NCI-H1417 (cell line): ENCODE results near the gene PRF1.
"Not testable (repeated sequence)": the region's sequence is repeated elsewhere in the genome, so short reads cannot be mapped to it uniquely, and the experiment has no call there.

Experiments
- DNase-seq, 3 experiments: peaks; one replicate each; lab custom pipeline; 2025; lab: John Stamatoyannopoulos, UW

PRF1 gene

GRCh38 chr10:70593513-70593890 is 9.0 kb downstream of the PRF1 start:
- DNase-seq = no peak

- DNase-seq = no peak
Measured at GRCh38 chr10:70592746-70593512, 9.6 kb downstream of the PRF1 start.

- no peak for DNase-seq
Measured at GRCh38 chr10:70592186-70592735, 10.3 kb downstream of the PRF1 start.

- no peak for DNase-seq
Measured at GRCh38 chr10:70590655-70591416, 11.7 kb downstream of the PRF1 start.

GRCh38 chr10:70589762-70590654 is 12.5 kb downstream of the PRF1 start:
- DNase-seq = no peak

GRCh38 chr10:70588859-70589570 is 13.5 kb downstream of the PRF1 start:
- DNase-seq = no peak

- no peak for DNase-seq
Measured at GRCh38 chr10:70588255-70588654, 14.3 kb downstream of the PRF1 start.

GRCh38 chr10:70587045-70587658 is 15.4 kb downstream of the PRF1 start:
- DNase-seq = no peak

GRCh38 chr10:70586348-70586930 is 16.1 kb downstream of the PRF1 start:
- no peak for DNase-seq

GRCh38 chr10:70585578-70586169 is 16.9 kb downstream of the PRF1 start:
- peak; percentile 41 to 85 (median 51) for DNase-seq

- DNase-seq = peak; percentile 83 to 92 (median 91)
Measured at GRCh38 chr10:70584909-70585544, 17.5 kb downstream of the PRF1 start.

GRCh38 chr10:70584366-70584765 is 18.2 kb downstream of the PRF1 start:
- DNase-seq = peak; percentile 52 to 78 (median 70)

GRCh38 chr10:70583669-70584037 is 18.9 kb downstream of the PRF1 start:
- no peak for DNase-seq

- DNase-seq = no peak
Measured at GRCh38 chr10:70582793-70583668, 19.5 kb downstream of the PRF1 start.

GRCh38 chr10:70581176-70581575 is 21.4 kb downstream of the PRF1 start:
- not testable (repeated sequence) for DNase-seq

GRCh38 chr10:70579234-70580002 is 23.1 kb downstream of the PRF1 start:
- DNase-seq = no peak

GRCh38 chr10:70578371-70578947 is 24.1 kb downstream of the PRF1 start:
- peak in 1 of 3 experiments; percentile 9 for DNase-seq
